ENCODE measurements around the gene C20orf173.

C20orf173 gene

GRCh38 chr20:35506179-35506578 is 23.3 kb downstream of the C20orf173 start:
- no peak for DNase-seq

- DNase-seq: no peak
Observed at GRCh38 chr20:35504751-35505150, 24.7 kb downstream of the C20orf173 start.

GRCh38 chr20:35503841-35504561 is 25.5 kb downstream of the C20orf173 start:
- DNase-seq: peak; percentile 5

GRCh38 chr20:35503281-35503680 is 26.2 kb downstream of the C20orf173 start:
- DNase-seq: no peak

- DNase-seq: no peak
Observed at GRCh38 chr20:35502352-35502751, 27.1 kb downstream of the C20orf173 start.

GRCh38 chr20:35499271-35499670 is 30.2 kb downstream of the C20orf173 start:
- DNase-seq: no peak

GRCh38 chr20:35497780-35498189 is 31.7 kb downstream of the C20orf173 start:
- peak; percentile 77 for DNase-seq

GRCh38 chr20:35497320-35497719 is 32.1 kb downstream of the C20orf173 start:
- DNase-seq: no peak

- DNase-seq: no peak
Observed at GRCh38 chr20:35496481-35496880, 33.0 kb downstream of the C20orf173 start.

GRCh38 chr20:35492352-35492751 is 37.1 kb downstream of the C20orf173 start:
- no peak for DNase-seq

- DNase-seq: no peak
Observed at GRCh38 chr20:35491823-35492222, 37.6 kb downstream of the C20orf173 start.

GRCh38 chr20:35490736-35491181 is 38.7 kb downstream of the C20orf173 start:
- no peak for DNase-seq

GRCh38 chr20:35489717-35490116 is 39.7 kb downstream of the C20orf173 start:
- no peak for DNase-seq

- no peak for DNase-seq
Observed at GRCh38 chr20:35487479-35487878, 42.0 kb downstream of the C20orf173 start.

- no peak for DNase-seq
Observed at GRCh38 chr20:35479798-35480197, 49.7 kb downstream of the C20orf173 start.

- DNase-seq: no peak
Observed at GRCh38 chr20:35478804-35479472, 50.5 kb downstream of the C20orf173 start.
